CD4-positive, alpha-beta memory T cell (primary cell): ENCODE results near the gene TLR6. TPM values are rescaled to one million over a fixed set of nuclear protein-coding genes. Genes with fewer than 3 reads are reported as not detected.

Experiments
- CTCF ChIA-PET: fragments of 350-600 bp; sonication (Branson Sonifier 250); formaldehyde crosslinking; loops from one replicate; lab custom pipeline; 2021; ENCODE audit warnings: inconsistent platforms; ENCODE audit not compliant: partially characterized antibody; lab: Charles Lee
- POLR2A ChIA-PET: fragments of 350-600 bp; sonication (Branson Sonifier 250); formaldehyde crosslinking; loops from one replicate; lab custom pipeline; 2021; ENCODE audit not compliant: partially characterized antibody; lab: Charles Lee
- DNase-seq, 5 donors: peaks; one replicate each; pipeline versions ENCODE4 v3.0.0 to v3.0.0-alpha.2; 2020 to 2022; ENCODE audit warnings: mixed read lengths in 1 of 5
- H3K27ac ChIP-seq: one replicate; pipeline ENCODE4 v1.7.0; 2013; ENCODE audit warnings: low read depth, low read length
- H3K27me3 ChIP-seq: 2 replicates; pipeline ENCODE4 v1.7.0; 2013; ENCODE audit warnings: mild to moderate bottlenecking, low read length, moderate library complexity; ENCODE audit not compliant: insufficient read depth
- H3K36me3 ChIP-seq: 2 replicates; pipeline ENCODE4 v1.7.0; 2013; ENCODE audit warnings: mild to moderate bottlenecking, low read length, moderate library complexity; ENCODE audit not compliant: insufficient read depth
- H3K4me1 ChIP-seq: 2 replicates; pipeline ENCODE4 v1.7.0; 2013; ENCODE audit warnings: mild to moderate bottlenecking, low read length, moderate library complexity; ENCODE audit not compliant: insufficient read depth
- H3K4me3 ChIP-seq, 2 donors: one replicate each; pipeline ENCODE4 v1.7.0; 2013; ENCODE audit warnings: low read length in 2 of 2, mild to moderate bottlenecking in 1 of 2
- H3K9me3 ChIP-seq, 2 donors: one replicate each; pipeline ENCODE4 v1.7.0; 2013; ENCODE audit warnings: low read length in 2 of 2, control low read depth in 1 of 2; ENCODE audit not compliant: control insufficient read depth in 1 of 2
- H3K27ac Mint-ChIP-seq, 7 donors: one replicate each; pipeline ENCODE4 v1.8.0; 2020 to 2021; ENCODE audit warnings: mixed read lengths in 7 of 7, mild to moderate bottlenecking in 6 of 7, inconsistent platforms in 3 of 7, moderate library complexity in 3 of 7
- H3K27me3 Mint-ChIP-seq, 2 donors: one replicate each; pipeline ENCODE4 v1.8.0; 2020 to 2021; ENCODE audit warnings: mixed read lengths in 2 of 2
- H3K36me3 Mint-ChIP-seq, 2 donors: one replicate each; pipeline ENCODE4 v1.8.0; 2020 to 2021; ENCODE audit warnings: mixed read lengths in 2 of 2, inconsistent platforms in 1 of 2, mild to moderate bottlenecking in 1 of 2
- H3K4me1 Mint-ChIP-seq, 4 donors: one replicate each; pipeline ENCODE4 v1.8.0; 2020 to 2021; ENCODE audit warnings: mixed read lengths in 4 of 4, mild to moderate bottlenecking in 1 of 4
- H3K4me3 Mint-ChIP-seq, 8 donors: one replicate each; pipeline ENCODE4 v1.8.0; 2020 to 2021; ENCODE audit warnings: mixed read lengths in 8 of 8, mild to moderate bottlenecking in 7 of 8, moderate library complexity in 6 of 8, inconsistent platforms in 3 of 8
- H3K9me3 Mint-ChIP-seq, 8 donors: one replicate each; pipeline ENCODE4 v1.8.0; 2020 to 2021; ENCODE audit warnings: mixed read lengths in 8 of 8, mild to moderate bottlenecking in 5 of 8, inconsistent platforms in 3 of 8, moderate library complexity in 1 of 8
- intact Hi-C: fragments of 100-400 bp; cut with micrococcal nuclease; formaldehyde crosslinking; loops from one replicate; pipeline ENCODE4 v1.15.1; 2023
- polyA plus RNA-seq, 2 donors: library from polyadenylated mRNA; unstranded; fragments of 300-500 nt; fragmentation: Illumina TruSeq; gene quantifications; one replicate each; pipeline ENCODE4 v1.2.3, GENCODE V29; 2021
- total RNA-seq, 2 experiments: library from RNA; stranded (reverse); gene quantifications; one replicate each; pipeline ENCODE4 v1.2.3, GENCODE V29; 2021

Gene TLR6, protein sequence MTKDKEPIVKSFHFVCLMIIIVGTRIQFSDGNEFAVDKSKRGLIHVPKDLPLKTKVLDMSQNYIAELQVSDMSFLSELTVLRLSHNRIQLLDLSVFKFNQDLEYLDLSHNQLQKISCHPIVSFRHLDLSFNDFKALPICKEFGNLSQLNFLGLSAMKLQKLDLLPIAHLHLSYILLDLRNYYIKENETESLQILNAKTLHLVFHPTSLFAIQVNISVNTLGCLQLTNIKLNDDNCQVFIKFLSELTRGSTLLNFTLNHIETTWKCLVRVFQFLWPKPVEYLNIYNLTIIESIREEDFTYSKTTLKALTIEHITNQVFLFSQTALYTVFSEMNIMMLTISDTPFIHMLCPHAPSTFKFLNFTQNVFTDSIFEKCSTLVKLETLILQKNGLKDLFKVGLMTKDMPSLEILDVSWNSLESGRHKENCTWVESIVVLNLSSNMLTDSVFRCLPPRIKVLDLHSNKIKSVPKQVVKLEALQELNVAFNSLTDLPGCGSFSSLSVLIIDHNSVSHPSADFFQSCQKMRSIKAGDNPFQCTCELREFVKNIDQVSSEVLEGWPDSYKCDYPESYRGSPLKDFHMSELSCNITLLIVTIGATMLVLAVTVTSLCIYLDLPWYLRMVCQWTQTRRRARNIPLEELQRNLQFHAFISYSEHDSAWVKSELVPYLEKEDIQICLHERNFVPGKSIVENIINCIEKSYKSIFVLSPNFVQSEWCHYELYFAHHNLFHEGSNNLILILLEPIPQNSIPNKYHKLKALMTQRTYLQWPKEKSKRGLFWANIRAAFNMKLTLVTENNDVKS
- total RNA-seq (1 to 10 TPM; 7.3 to 7.7 TPM), polyA plus RNA-seq (under 1 TPM; 0.03 to 0.89 TPM)

DNA sequence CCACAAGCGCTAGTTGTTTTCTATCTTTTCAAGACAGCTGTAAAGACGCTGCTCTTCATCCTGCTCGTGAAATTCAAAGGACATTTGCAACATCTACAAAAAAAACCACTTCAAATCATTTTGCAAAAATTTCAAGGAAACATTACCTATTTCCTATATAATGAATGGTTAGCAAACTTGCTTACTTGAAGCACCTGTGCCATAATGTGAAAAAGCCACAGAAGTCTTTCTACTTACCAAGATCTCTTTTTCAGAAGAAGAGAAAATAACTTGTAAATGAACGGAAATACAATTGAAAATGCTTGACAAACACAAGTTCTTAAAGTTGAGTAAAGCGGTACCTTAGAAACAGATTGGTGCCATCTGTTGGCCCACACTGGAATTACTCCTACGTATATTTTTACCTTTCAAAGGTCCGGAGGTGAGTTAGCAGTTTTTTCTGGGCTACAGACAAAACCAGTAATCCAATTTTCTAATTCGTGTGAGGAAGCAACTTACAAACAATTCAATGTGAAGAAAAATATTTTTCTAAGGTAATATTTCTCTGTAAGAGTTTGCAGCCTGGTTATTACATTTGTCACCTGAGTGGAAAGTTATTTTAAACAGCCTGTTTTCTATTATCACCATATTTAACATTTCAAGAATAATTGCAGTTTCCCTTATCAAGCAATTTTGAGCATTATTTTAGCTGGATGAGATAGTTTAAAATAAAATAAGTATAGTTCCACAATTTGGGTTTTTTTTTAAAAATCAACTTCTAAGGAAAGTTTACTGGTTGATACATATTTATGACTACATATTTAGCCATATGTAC, at the start of gene TLR6:
TLR6 (minus strand) TSS at position 294 of the 814 bp plus-strand sequence. CDS start 27,344 bp downstream, outside the sequence.
- H3K27ac Mint-ChIP-seq = peak within 1 kb of the TSS; percentile 80 to 93 (median 87)
- H3K9me3 Mint-ChIP-seq = peaks cover 0 to 6% (median 0%) of the 10 kb centered on the region in 8 donors
- H3K4me1 ChIP-seq = peaks cover 30% of the 10 kb centered on the region
- peak within 1 kb of the TSS; percentile 74 to 87 (median 81) for H3K4me3 Mint-ChIP-seq
- peak within 1 kb of the TSS; percentile 4 to 43 for H3K4me3 ChIP-seq
- no peaks in the 10 kb centered on the region for H3K9me3 ChIP-seq
- peaks cover 0 to 2% of the 10 kb centered on the region in 2 donors for H3K27me3 Mint-ChIP-seq
- peak; percentile 70 to 81 (median 76) for DNase-seq
- ChIA-PET POLR2A (interaction anchor here (0.8 to 1.7 kb wide), 10 partner anchors 10 to 202 kb away, joined by 3 to 24 read pairs (median 4); partner anchors contain the start of genes TLR1 and TLR10), CTCF (interaction anchor here (0.9 to 4.1 kb wide), 12 partner anchors 9 to 794 kb away, joined by 3 to 90 read pairs (median 5); partner anchors contain the start of genes TLR1 and TLR10)
- peak within 1 kb of the TSS; percentile 33 for H3K27ac ChIP-seq
- no peaks in the 10 kb centered on the region for H3K27me3 ChIP-seq
- intact Hi-C loops = loop anchor here (1.0 to 5.0 kb wide), 6 partner anchors 18 to 794 kb away; partner anchors contain the start of genes TLR1 and TLR10
- H3K4me1 Mint-ChIP-seq = peaks cover 24 to 39% (median 31%) of the 10 kb centered on the region in 4 donors
- no peaks in the 10 kb centered on the region for H3K36me3 ChIP-seq
- no peaks in the 10 kb centered on the region for H3K36me3 Mint-ChIP-seq

DNA sequence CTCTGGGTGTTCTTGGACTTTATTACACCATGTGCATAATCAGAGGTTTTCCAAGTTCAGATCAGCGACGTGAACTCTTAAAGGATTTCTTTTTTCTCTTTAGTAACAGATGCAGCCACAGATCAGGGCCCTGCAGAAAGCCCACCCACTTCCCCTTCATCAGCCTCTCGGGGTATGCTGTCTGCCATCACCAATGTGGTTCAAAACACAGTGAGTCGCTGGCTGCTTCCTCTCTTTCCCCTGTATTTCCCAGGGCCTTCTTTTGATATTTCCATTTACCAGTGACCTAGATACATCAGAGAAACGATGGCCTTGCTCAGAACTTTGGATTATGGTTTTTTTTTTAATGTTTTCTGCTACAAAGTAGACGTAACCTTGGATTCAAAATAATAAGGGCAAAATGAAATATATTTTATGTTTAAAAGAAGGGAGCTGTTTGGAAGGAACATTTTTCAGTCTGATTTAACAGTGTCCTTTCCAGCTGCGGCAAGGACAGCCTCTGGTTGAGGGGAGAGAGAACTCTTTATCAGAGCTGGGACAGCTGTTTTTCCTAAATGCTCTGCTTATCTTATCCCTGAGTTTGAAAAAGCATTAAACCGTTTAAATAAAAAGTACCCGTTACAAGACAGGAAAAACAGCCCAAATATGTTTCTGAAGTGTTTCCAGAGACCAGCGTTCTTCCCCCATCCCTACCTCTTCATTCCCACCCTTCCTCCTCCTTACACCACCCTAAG, 49.2 kb upstream of the TLR6 start:
- Histone ChIP-seq H3K4me3 (no peak overlapping the region), H3K4me1 (no peaks in the 10 kb centered on the region), H3K27me3 (no peaks in the 10 kb centered on the region), H3K36me3 (no peaks in the 10 kb centered on the region), H3K27ac (no peak overlapping the region), H3K9me3 (no peaks in the 10 kb centered on the region)
- ChIA-PET POLR2A (no interaction called here), CTCF (interaction anchor here (1.0 to 8.3 kb wide), 4 partner anchors 138 to 228 kb away, joined by 3 to 242 read pairs (median 18); no protein-coding TSS in a partner anchor)
- Mint-ChIP-seq H3K4me1 (no peaks in the 10 kb centered on the region), H3K4me3 (no peak overlapping the region), H3K27me3 (peaks cover 2 to 3% of the 10 kb centered on the region in 2 donors), H3K36me3 (no peaks in the 10 kb centered on the region), H3K27ac (peak overlapping the region in 4 of 7 donors; percentile 11 to 57 (median 38)), H3K9me3 (no peaks in the 10 kb centered on the region)
- intact Hi-C loops = no loop called here
- DNase-seq = no peak

DNA sequence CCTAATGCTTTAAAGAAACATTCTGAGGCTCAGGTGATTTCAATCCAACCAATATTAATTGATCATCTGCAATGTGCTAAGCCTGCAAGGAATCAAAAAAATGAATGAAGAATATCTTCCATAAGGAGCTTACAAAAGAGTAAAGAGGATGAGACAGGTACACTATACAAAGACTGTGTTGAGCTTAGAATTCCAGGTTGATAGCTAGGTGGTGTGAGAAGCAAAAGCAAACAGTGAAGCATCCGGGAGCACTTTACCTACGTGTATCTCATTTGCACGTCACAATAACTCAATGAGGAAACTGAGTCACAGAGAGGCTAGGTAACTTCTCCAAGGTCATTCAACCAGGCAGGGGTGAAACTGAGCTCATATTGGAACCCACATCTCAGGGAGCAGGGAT, 48.1 kb upstream of the TLR6 start:
- H3K27ac ChIP-seq = no peak overlapping the region
- intact Hi-C loops = loop anchor here (5.0 kb wide), 4 partner anchors 128 to 563 kb away; partner anchors contain the start of gene TMEM156
- no peak overlapping the region for H3K4me3 ChIP-seq
- POLR2A ChIA-PET = interaction anchor here (1.6 kb wide), 1 partner anchor 231 kb away, joined by 8 read pairs; no protein-coding TSS in a partner anchor
- H3K4me3 Mint-ChIP-seq = no peak overlapping the region
- no peaks in the 10 kb centered on the region for H3K36me3 ChIP-seq
- CTCF ChIA-PET = interaction anchor here (0.6 to 8.3 kb wide), 8 partner anchors 24 to 1509 kb away, joined by 3 to 242 read pairs (median 5); no protein-coding TSS in a partner anchor
- H3K27me3 Mint-ChIP-seq = peaks cover 2 to 3% of the 10 kb centered on the region in 2 donors
- H3K4me1 ChIP-seq = no peaks in the 10 kb centered on the region
- H3K27ac Mint-ChIP-seq = peak overlapping the region in 1 of 7 donors; percentile 23
- DNase-seq = no peak
- no peaks in the 10 kb centered on the region for H3K4me1 Mint-ChIP-seq
- H3K9me3 Mint-ChIP-seq = no peaks in the 10 kb centered on the region
- H3K9me3 ChIP-seq = no peaks in the 10 kb centered on the region
- no peaks in the 10 kb centered on the region for H3K27me3 ChIP-seq
- no peaks in the 10 kb centered on the region for H3K36me3 Mint-ChIP-seq

DNA sequence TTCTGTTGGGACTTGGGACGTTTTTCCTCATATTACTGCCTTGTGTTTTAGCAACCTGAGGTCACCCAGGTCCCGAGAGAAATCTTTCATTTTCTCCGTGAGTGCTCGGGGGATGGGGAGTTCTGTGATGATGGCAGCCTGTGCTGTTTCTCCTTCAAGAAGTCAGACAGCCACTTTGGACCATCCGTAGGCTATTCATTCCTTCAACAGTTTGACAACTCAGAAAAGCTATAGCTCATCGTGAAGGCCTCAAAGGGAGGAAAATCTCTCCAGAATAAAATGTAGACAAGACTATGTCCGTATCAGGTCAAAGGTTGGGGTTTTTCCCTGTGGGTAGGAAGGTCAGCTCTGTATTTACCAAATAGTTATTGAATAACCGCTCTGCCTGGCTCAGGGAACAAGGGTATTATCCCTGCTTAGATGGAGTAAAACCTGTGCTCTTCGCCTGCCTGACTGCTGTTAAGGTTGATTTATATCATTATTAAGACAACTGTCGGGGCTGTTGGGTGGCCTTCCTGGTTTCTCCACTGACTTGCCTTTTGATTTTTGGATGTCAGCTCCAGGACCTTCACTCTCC, 47.6 kb upstream of the TLR6 start:
- no peaks in the 10 kb centered on the region for H3K27me3 ChIP-seq
- H3K27ac ChIP-seq = no peak overlapping the region
- ChIA-PET POLR2A (interaction anchor here (1.6 kb wide), 1 partner anchor 231 kb away, joined by 8 read pairs; no protein-coding TSS in a partner anchor), CTCF (interaction anchor here (1.0 to 8.3 kb wide), 9 partner anchors 12 to 239 kb away, joined by 3 to 242 read pairs (median 7); no protein-coding TSS in a partner anchor)
- no peaks in the 10 kb centered on the region for H3K4me1 Mint-ChIP-seq
- H3K4me1 ChIP-seq = no peaks in the 10 kb centered on the region
- intact Hi-C loops = loop anchor here (5.0 kb wide), 4 partner anchors 128 to 563 kb away; partner anchors contain the start of gene TMEM156
- H3K9me3 Mint-ChIP-seq = no peaks in the 10 kb centered on the region
- H3K27ac Mint-ChIP-seq = peak overlapping the region in 1 of 7 donors; percentile 23
- DNase-seq = no peak
- no peaks in the 10 kb centered on the region for H3K36me3 Mint-ChIP-seq
- no peak overlapping the region for H3K4me3 ChIP-seq
- no peaks in the 10 kb centered on the region for H3K9me3 ChIP-seq
- no peak overlapping the region for H3K4me3 Mint-ChIP-seq
- H3K27me3 Mint-ChIP-seq = peaks cover 2 to 3% of the 10 kb centered on the region in 2 donors
- no peaks in the 10 kb centered on the region for H3K36me3 ChIP-seq

DNA sequence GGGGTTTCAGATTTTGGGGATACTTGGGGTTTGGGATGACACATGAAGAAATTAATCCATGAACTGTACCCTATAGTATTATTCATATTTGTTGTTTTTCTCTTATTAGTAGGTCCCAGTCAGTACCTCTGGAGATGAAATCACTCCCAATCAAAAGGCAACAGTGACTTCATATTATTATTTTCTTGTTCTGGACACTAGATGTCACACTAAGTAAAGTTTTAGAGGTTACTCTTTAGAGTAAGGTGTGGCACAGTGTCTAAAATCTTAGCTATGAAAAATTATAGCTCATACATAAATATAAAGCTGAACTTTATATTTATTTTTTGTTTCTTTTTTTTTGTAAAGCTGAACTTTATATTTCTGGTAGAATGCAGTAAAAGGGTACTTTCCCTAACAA, 46.1 kb upstream of the TLR6 start:
- Mint-ChIP-seq H3K27ac (no peak overlapping the region), H3K4me3 (no peak overlapping the region), H3K36me3 (no peaks in the 10 kb centered on the region), H3K27me3 (peaks cover 3 to 6% of the 10 kb centered on the region in 2 donors), H3K4me1 (no peaks in the 10 kb centered on the region), H3K9me3 (no peaks in the 10 kb centered on the region)
- POLR2A ChIA-PET = interaction anchor here (0.8 to 1.2 kb wide), 4 partner anchors 13 to 233 kb away, joined by 3 to 7 read pairs (median 4); no protein-coding TSS in a partner anchor
- DNase-seq = peak in 4 of 5 donors; percentile 40 to 60 (median 49)
- H3K27me3 ChIP-seq = no peaks in the 10 kb centered on the region
- H3K27ac ChIP-seq = no peak overlapping the region
- CTCF ChIA-PET = interaction anchor here (0.6 to 8.3 kb wide), 48 partner anchors 9 to 875 kb away, joined by 3 to 242 read pairs (median 4); partner anchors contain the start of genes TLR10 and WDR19
- H3K9me3 ChIP-seq = no peaks in the 10 kb centered on the region
- H3K4me1 ChIP-seq = no peaks in the 10 kb centered on the region
- intact Hi-C loops = loop anchor here (1.0 to 5.0 kb wide), 6 partner anchors 130 to 565 kb away; partner anchors contain the start of genes TMEM156 and WDR19
- no peak overlapping the region for H3K4me3 ChIP-seq
- no peaks in the 10 kb centered on the region for H3K36me3 ChIP-seq
